ENCODE results near the gene DPT. TPM values are rescaled to one million over a fixed set of nuclear protein-coding genes. Genes with fewer than 3 reads are reported as not detected.

DPT gene
- total RNA-seq, 4 donors from 2014 or later = 95.3 to 190 (median 138) TPM

GRCh38 chr1:168683871-168684270 lies 45.1 kb downstream of the DPT start:
- intact Hi-C loops (cut with DNase I) = no loop called here
- Histone ChIP-seq H3K27me3 (no peaks in the 10 kb centered on the region), H3K4me3 (no peak overlapping the region), H3K4me1 (peaks cover 0 to 9% (median 7%) of the 10 kb centered on the region in 4 donors), H3K9me3 (no peaks in the 10 kb centered on the region), H3K36me3 (no peaks in the 10 kb centered on the region), H3K27ac (replicated peaks in 1 of 4) (no peak overlapping the region)
- no peak for DNase-seq (ENCODE audit: extremely low spot score)
- no CpG with 5 or more reads among the region's 1 CpG for WGBS
- TF ChIP-seq POLR2A (IDR thresholded peaks at IDR 0.05; ENCODE audit: low read depth) = no peak
- no peak for TF ChIP-seq CTCF (IDR thresholded peaks at IDR 0.05)
- TF ChIP-seq POLR2AphosphoS5 (IDR thresholded peaks at IDR 0.05) = no peak
- no peak for TF ChIP-seq EP300 (IDR thresholded peaks at IDR 0.05)

- no peak for TF ChIP-seq CTCF (IDR thresholded peaks at IDR 0.05)
- no peak for TF ChIP-seq POLR2A (IDR thresholded peaks at IDR 0.05; ENCODE audit: low read depth)
- TF ChIP-seq EP300 (IDR thresholded peaks at IDR 0.05) = no peak
- no peak for TF ChIP-seq POLR2AphosphoS5 (IDR thresholded peaks at IDR 0.05)
- intact Hi-C loops (cut with DNase I) = no loop called here
- H3K4me1 ChIP-seq = peaks cover 0 to 5% (median 0%) of the 10 kb centered on the region in 4 donors
- H3K27me3 ChIP-seq = no peaks in the 10 kb centered on the region
- H3K27ac ChIP-seq (replicated peaks in 1 of 4) = no peak overlapping the region
- no peak for DNase-seq (ENCODE audit: extremely low spot score)
- H3K4me3 ChIP-seq = no peak overlapping the region
- 87% methylated on average over 1 of the region's 1 CpG for WGBS
- no peaks in the 10 kb centered on the region for H3K36me3 ChIP-seq
- no peaks in the 10 kb centered on the region for H3K9me3 ChIP-seq
These were observed 52.1 kb downstream of the DPT start for GRCh38 chr1:168676861-168677260.

GRCh38 chr1:168676029-168676812 lies 52.8 kb downstream of the DPT start:
- intact Hi-C loops (cut with DNase I) = no loop called here
- TF ChIP-seq CTCF (IDR thresholded peaks at IDR 0.05) (no peak), POLR2A (IDR thresholded peaks at IDR 0.05; ENCODE audit: low read depth) (no peak), EP300 (IDR thresholded peaks at IDR 0.05) (no peak), POLR2AphosphoS5 (IDR thresholded peaks at IDR 0.05) (no peak)
- Histone ChIP-seq H3K27me3 (no peaks in the 10 kb centered on the region), H3K36me3 (no peaks in the 10 kb centered on the region), H3K27ac (replicated peaks in 1 of 4) (no peak overlapping the region), H3K4me3 (no peak overlapping the region), H3K4me1 (peaks cover 0 to 5% (median 0%) of the 10 kb centered on the region in 4 donors), H3K9me3 (no peaks in the 10 kb centered on the region)
- no peak for DNase-seq (ENCODE audit: extremely low spot score)
- 87% methylated on average over 6 of the region's 6 CpGs for WGBS

- Histone ChIP-seq H3K4me3 (no peak overlapping the region), H3K4me1 (peaks cover 0 to 5% (median 0%) of the 10 kb centered on the region in 4 donors), H3K36me3 (no peaks in the 10 kb centered on the region), H3K9me3 (no peaks in the 10 kb centered on the region), H3K27me3 (no peaks in the 10 kb centered on the region), H3K27ac (replicated peaks in 1 of 4) (no peak overlapping the region)
- TF ChIP-seq POLR2AphosphoS5 (IDR thresholded peaks at IDR 0.05) = no peak
- no peak for TF ChIP-seq CTCF (IDR thresholded peaks at IDR 0.05)
- no peak for TF ChIP-seq POLR2A (IDR thresholded peaks at IDR 0.05; ENCODE audit: low read depth)
- no peak for TF ChIP-seq EP300 (IDR thresholded peaks at IDR 0.05)
- WGBS = 74% methylated on average over 2 of the region's 2 CpGs
- DNase-seq (ENCODE audit: extremely low spot score) = no peak
- intact Hi-C loops (cut with DNase I) = no loop called here
These were observed 54.9 kb downstream of the DPT start for GRCh38 chr1:168673974-168674683.
